Stimulated activated CD4-positive, alpha-beta T cell treated with anti-CD3 and anti-CD28 coated beads, TNF-alpha, amount 100 ng/mL, for 48 hours (primary cell): ENCODE results near the gene PALLD.

Source experiments
- DNase-seq, 3 donors: peaks; one replicate each; pipeline ENCODE4 v3.0.0-alpha.2; 2020; ENCODE audit warnings: low read depth in 3 of 3

Gene PALLD

GRCh38 chr4:168765322-168765721, 268.5 kb downstream of the PALLD start:
- DNase-seq, result no peak

- no peak for DNase-seq
Measured at GRCh38 chr4:168765726-168766125, 268.9 kb downstream of the PALLD start.

GRCh38 chr4:168766604-168767316, 269.9 kb downstream of the PALLD start:
- no peak for DNase-seq

- DNase-seq, result no peak
Measured at GRCh38 chr4:168769416-168769815, 272.6 kb downstream of the PALLD start.

GRCh38 chr4:168769837-168770236, 273.0 kb downstream of the PALLD start:
- DNase-seq, result no peak

- no peak for DNase-seq
Measured at GRCh38 chr4:168771251-168771650, 274.4 kb downstream of the PALLD start.

GRCh38 chr4:168773388-168774195, 276.7 kb downstream of the PALLD start:
- no peak for DNase-seq

- no peak for DNase-seq
Measured at GRCh38 chr4:168776382-168776781, 279.5 kb downstream of the PALLD start.

GRCh38 chr4:168777277-168777965, 280.6 kb downstream of the PALLD start:
- no peak for DNase-seq

GRCh38 chr4:168781341-168781740, 284.5 kb downstream of the PALLD start:
- DNase-seq, result no peak

GRCh38 chr4:168781926-168782325, 285.1 kb downstream of the PALLD start:
- DNase-seq, result no peak

GRCh38 chr4:168782439-168782838, 285.6 kb downstream of the PALLD start:
- no peak for DNase-seq

- no peak for DNase-seq
Measured at GRCh38 chr4:168784786-168785461, 288.1 kb downstream of the PALLD start.

GRCh38 chr4:168787334-168787733, 290.5 kb downstream of the PALLD start:
- DNase-seq, result no peak

GRCh38 chr4:168787801-168788595, 291.1 kb downstream of the PALLD start:
- no peak for DNase-seq

GRCh38 chr4:168790898-168791297, 294.0 kb downstream of the PALLD start:
- no peak for DNase-seq

GRCh38 chr4:168791376-168791775, 294.5 kb downstream of the PALLD start:
- DNase-seq, result no peak

- no peak for DNase-seq
Measured at GRCh38 chr4:168793542-168793941, 296.7 kb downstream of the PALLD start.

GRCh38 chr4:168794092-168794707, 297.3 kb downstream of the PALLD start:
- no peak for DNase-seq

GRCh38 chr4:168794881-168795280, 298.0 kb downstream of the PALLD start:
- DNase-seq, result no peak

GRCh38 chr4:168795346-168795745, 298.5 kb downstream of the PALLD start:
- DNase-seq, result no peak
